Hepatocyte (in vitro differentiated cells): ENCODE measurements around the gene ALPL.

Experiments
- CTCF ChIP-seq: fragments of 200-600 bp; sonication (generic); IDR thresholded peaks from 2 replicates; pipeline ENCODE4 v1.5.1; 2016; ENCODE audit warnings: antibody characterized with exemption, mild to moderate bottlenecking; ENCODE audit not compliant: poor library complexity
- EZH2 ChIP-seq: fragments of 200-600 bp; sonication (generic); IDR thresholded peaks from 2 replicates; pipeline ENCODE4 v1.6.1; 2016; ENCODE audit warnings: antibody characterized with exemption, mild to moderate bottlenecking, borderline replicate concordance

GRCh38 chr1:21532992-21533534 is 23.8 kb downstream of the ALPL start:
- TF ChIP-seq CTCF = no peak
- no peak for TF ChIP-seq EZH2
